SU-DHL-6 (cell line): Measurements from ENCODE around the gene TIMM8B.

Source experiments
- H2AFZ ChIP-seq: fragments of 200-600 bp; sonication (generic); 2 replicates; pipeline ENCODE4 v1.6.1; 2014; ENCODE audit warnings: low read depth, mild to moderate bottlenecking, moderate library complexity, mixed read lengths, antibody characterized with exemption, low read length; ENCODE audit not compliant: severe bottlenecking
- H3F3A ChIP-seq: fragments of 200-600 bp; shearing (Covaris generic); 2 replicates; pipeline ENCODE4 v1.6.0; 2016; ENCODE audit warnings: antibody characterized with exemption, mild to moderate bottlenecking; ENCODE audit not compliant: insufficient read depth
- H3K27ac ChIP-seq: fragments of 200-600 bp; sonication (generic); 2 replicates; pipeline ENCODE4 v1.5.1; 2016; ENCODE audit warnings: low read depth, mild to moderate bottlenecking, low read length, moderate library complexity, mixed read lengths
- H3K27me3 ChIP-seq: fragments of 200-600 bp; sonication (generic), shearing (Covaris generic); 2 replicates; pipeline ENCODE4 v1.6.0; 2014; ENCODE audit warnings: mild to moderate bottlenecking, low read length
- H3K36me3 ChIP-seq: fragments of 200-600 bp; sonication (generic); 2 replicates; pipeline ENCODE4 v1.6.1; 2014; ENCODE audit warnings: mild to moderate bottlenecking, low read length, mixed read lengths
- H3K4me2 ChIP-seq: fragments of 300-600, 200-600 bp; shearing (Covaris generic), sonication (generic); 2 replicates; pipeline ENCODE4 v1.6.0; 2014; ENCODE audit warnings: low read length, low read depth, mild to moderate bottlenecking; ENCODE audit not compliant: poor library complexity, severe bottlenecking
- H3K4me3 ChIP-seq: fragments of 200-600 bp; sonication (generic); 2 replicates; pipeline ENCODE4 v1.5.1; 2014; ENCODE audit warnings: antibody characterized with exemption, low read length, mild to moderate bottlenecking, mixed read lengths; ENCODE audit not compliant: insufficient read depth, poor library complexity, severe bottlenecking
- H3K79me2 ChIP-seq: fragments of 200-600 bp; sonication (generic); 2 replicates; pipeline ENCODE4 v1.6.1; 2014; ENCODE audit warnings: mild to moderate bottlenecking, low read length, moderate library complexity; ENCODE audit not compliant: insufficient read depth
- H3K9ac ChIP-seq: fragments of 200-600 bp; sonication (generic); 2 replicates; pipeline ENCODE4 v1.7.0; 2014; ENCODE audit warnings: mild to moderate bottlenecking, low read length
- H3K9me2 ChIP-seq: fragments of 200-600 bp; sonication (generic); replicated peaks from 2 replicates; pipeline ENCODE4 v1.6.1; 2014; ENCODE audit warnings: low read length; ENCODE audit not compliant: insufficient read depth
- H3K9me3 ChIP-seq: fragments of 200-600 bp; sonication (generic); 2 replicates; pipeline ENCODE4 v1.6.1; 2014; ENCODE audit warnings: low read length, mixed read lengths; ENCODE audit not compliant: insufficient read depth
- H4K20me1 ChIP-seq: fragments of 200-600 bp; sonication (generic); 2 replicates; pipeline ENCODE4 v1.6.1; 2014; ENCODE audit warnings: low read depth, mild to moderate bottlenecking, antibody characterized with exemption, low read length, moderate library complexity, mixed read lengths
- CTCF ChIP-seq: fragments of 200-600 bp; sonication (generic); IDR thresholded peaks from one replicate; pipeline ENCODE4 v1.5.1; 2017; ENCODE audit warnings: antibody characterized with exemption, mild to moderate bottlenecking, low read length, moderate library complexity; ENCODE audit not compliant: insufficient read depth, poor library complexity, severe bottlenecking
- EZH2phosphoT487 ChIP-seq: fragments of 200-600 bp; sonication (generic), shearing (Covaris generic); conservative IDR thresholded peaks from 2 replicates; pipeline ENCODE4 v1.6.1; 2018; ENCODE audit warnings: mild to moderate bottlenecking, antibody characterized with exemption, low read length, moderate library complexity, mixed read lengths

The TIMM8B gene

DNA sequence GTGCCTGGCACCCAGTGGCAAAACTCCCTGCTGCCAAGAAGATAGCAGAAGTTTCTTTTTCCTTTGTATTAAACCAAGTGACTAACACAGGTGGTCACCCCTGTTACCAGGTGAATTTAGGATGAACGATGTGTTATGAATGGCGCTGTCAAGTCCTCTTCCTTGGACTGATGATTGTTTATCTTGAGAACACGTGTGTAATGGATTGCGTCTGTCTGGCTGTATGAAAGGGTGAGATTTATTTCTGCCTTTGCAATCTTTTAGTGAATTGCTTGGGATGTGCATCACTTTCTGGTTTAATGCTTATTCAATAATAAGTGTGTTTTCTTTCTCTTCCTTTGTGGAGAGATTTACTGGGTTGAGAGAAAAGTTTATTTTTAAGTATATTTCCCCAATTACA, 36.6 kb upstream of the TIMM8B start:
- TF ChIP-seq CTCF (no peak), EZH2phosphoT487 (no peak)
- no peak overlapping the region for H3K4me3 ChIP-seq
- H4K20me1 ChIP-seq = no peaks in the 10 kb centered on the region
- no peak overlapping the region for H2AFZ ChIP-seq
- H3K9me3 ChIP-seq = no peaks in the 10 kb centered on the region
- H3K36me3 ChIP-seq = no peaks in the 10 kb centered on the region
- no peaks in the 10 kb centered on the region for H3K79me2 ChIP-seq
- no peaks in the 10 kb centered on the region for H3K27me3 ChIP-seq
- H3K9me2 ChIP-seq = no peaks in the 10 kb centered on the region
- H3K27ac ChIP-seq = no peak overlapping the region
- H3K4me2 ChIP-seq = no peak overlapping the region
- H3F3A ChIP-seq = no peaks in the 10 kb centered on the region
- no peak overlapping the region for H3K9ac ChIP-seq

- Histone ChIP-seq H3K9ac (no peak overlapping the region), H3K27me3 (no peaks in the 10 kb centered on the region), H3K27ac (no peak overlapping the region), H3K9me2 (no peaks in the 10 kb centered on the region), H3F3A (no peaks in the 10 kb centered on the region), H2AFZ (no peak overlapping the region), H4K20me1 (no peaks in the 10 kb centered on the region), H3K36me3 (no peaks in the 10 kb centered on the region), H3K9me3 (no peaks in the 10 kb centered on the region), H3K79me2 (no peaks in the 10 kb centered on the region), H3K4me2 (no peak overlapping the region), H3K4me3 (no peak overlapping the region)
- no peak for TF ChIP-seq EZH2phosphoT487
- TF ChIP-seq CTCF = no peak
These were observed 35.5 kb upstream of the TIMM8B start for GRCh38 chr11:112121981-112122615.

DNA sequence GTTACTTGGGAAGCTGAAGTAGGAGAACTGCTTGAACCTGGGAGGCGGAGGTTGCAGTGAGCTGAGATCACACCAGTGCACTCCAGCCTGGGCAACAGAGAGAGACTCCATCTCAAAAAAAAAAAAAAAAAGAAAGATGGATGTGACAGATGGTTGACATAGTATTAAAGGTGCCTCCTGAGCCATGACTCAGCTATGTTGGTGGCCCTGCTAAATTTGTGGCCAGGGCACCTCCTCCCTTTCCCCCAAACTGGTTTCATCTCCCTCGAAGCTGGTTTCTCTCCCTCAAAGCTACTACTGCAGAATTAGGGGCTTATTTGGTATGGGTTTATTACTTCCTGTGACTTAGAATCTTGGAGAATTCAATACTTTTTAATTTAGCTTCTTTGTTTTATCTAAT, 31.6 kb upstream of the TIMM8B start:
- Histone ChIP-seq H3K9ac (no peak overlapping the region), H3K9me2 (no peaks in the 10 kb centered on the region), H3K4me2 (no peak overlapping the region), H3K79me2 (no peaks in the 10 kb centered on the region), H3K4me3 (no peak overlapping the region), H3K36me3 (no peaks in the 10 kb centered on the region), H4K20me1 (no peaks in the 10 kb centered on the region), H3F3A (no peaks in the 10 kb centered on the region), H3K27ac (no peak overlapping the region), H3K27me3 (no peaks in the 10 kb centered on the region), H2AFZ (no peak overlapping the region), H3K9me3 (no peaks in the 10 kb centered on the region)
- TF ChIP-seq CTCF (no peak), EZH2phosphoT487 (no peak)

DNA sequence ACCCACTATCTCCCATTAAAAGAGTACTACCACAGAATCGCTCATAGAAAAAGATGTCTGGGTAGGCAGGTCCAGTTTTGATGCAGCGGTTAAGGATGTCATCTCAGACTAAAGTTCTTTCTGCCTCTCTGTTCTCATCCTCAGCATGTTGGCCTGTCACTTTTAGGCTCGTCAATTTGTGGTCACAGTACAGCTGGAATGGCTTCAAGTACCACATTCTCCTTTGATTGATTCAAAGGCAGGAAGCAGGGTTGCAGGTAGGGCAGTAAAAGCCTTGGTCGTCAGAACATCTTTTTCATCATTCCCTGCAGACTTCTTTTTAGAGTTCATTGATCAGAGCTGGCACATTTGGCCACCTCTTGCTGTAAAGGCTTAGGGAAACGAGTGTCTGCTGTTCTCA, 28.8 kb upstream of the TIMM8B start:
- Histone ChIP-seq H3K4me3 (no peak overlapping the region), H3K79me2 (no peaks in the 10 kb centered on the region), H3K9me3 (no peaks in the 10 kb centered on the region), H3F3A (no peaks in the 10 kb centered on the region), H3K36me3 (no peaks in the 10 kb centered on the region), H4K20me1 (no peaks in the 10 kb centered on the region), H3K27me3 (no peaks in the 10 kb centered on the region), H3K4me2 (no peak overlapping the region), H3K27ac (no peak overlapping the region), H3K9ac (no peak overlapping the region), H3K9me2 (no peaks in the 10 kb centered on the region), H2AFZ (no peak overlapping the region)
- TF ChIP-seq CTCF (no peak), EZH2phosphoT487 (no peak)
